ENCODE measurements around the gene THRAP3. TPM values are rescaled to one million over a fixed set of nuclear protein-coding genes. Genes with fewer than 3 reads are reported as not detected.

The THRAP3 gene
- total RNA-seq, 1 experiment from 2014 or later = 143 TPM

- no peak overlapping the region for H3K4me2 ChIP-seq
- peaks cover 5% of the 10 kb centered on the region; the same call in 1 of the 2 replicates for H3K36me3 ChIP-seq (ENCODE audit: low read depth)
- no peaks in the 10 kb centered on the region for H3K79me2 ChIP-seq (ENCODE audit: low read depth)
- no peaks in the 10 kb centered on the region for H3K27me3 ChIP-seq (ENCODE audit: insufficient read depth, low read depth)
- no peak overlapping the region for H2AFZ ChIP-seq
- H3K27ac ChIP-seq = peak overlapping the region; percentile 75; the same call in 1 of the 2 replicates
- H3K9me2 ChIP-seq (ENCODE audit: insufficient read depth) = no peaks in the 10 kb centered on the region
- no peak for DNase-seq
- intact Hi-C loops (cut with micrococcal nuclease; ENCODE audit: unreplicated experiment) = loop anchor here (1.0 to 5.0 kb wide), 7 partner anchors 28 to 836 kb away; partner anchors contain the start of genes LSM10 and OSCP1
- H3K4me3 ChIP-seq = no peak overlapping the region
- no TSS peak for BruUV-seq (replicated peaks)
- POLR2A ChIA-PET (ENCODE audit: unreplicated experiment) = no interaction called here
- H4K20me1 ChIP-seq (ENCODE audit: insufficient read depth) = no peaks in the 10 kb centered on the region
- H3F3A ChIP-seq (ENCODE audit: insufficient read depth, low read depth) = peaks cover 31% of the 10 kb centered on the region
- H3K4me1 ChIP-seq (replicated peaks; ENCODE audit: insufficient read depth) = peaks cover 20% of the 10 kb centered on the region
- CTCF ChIA-PET = interaction anchor here (0.5 to 2.3 kb wide), 14 partner anchors 10 to 1466 kb away, joined by 3 to 21 read pairs (median 6); partner anchors contain the start of genes SH3D21, TRAPPC3 and YRDC
- no peaks in the 10 kb centered on the region for H3K9me3 ChIP-seq (ENCODE audit: insufficient read depth, low read depth)
- TF ChIP-seq EZH2 (IDR thresholded peaks at IDR 0.05; ENCODE audit: low read depth) (no peak), CTCF (conservative IDR thresholded peaks at IDR 0.05) (no peak)
These were observed 117.5 kb downstream of the THRAP3 start for GRCh38 chr1:36341626-36342320.

- TF ChIP-seq CTCF (conservative IDR thresholded peaks at IDR 0.05) (peak; percentile 88), EZH2 (IDR thresholded peaks at IDR 0.05; ENCODE audit: low read depth) (no peak)
These were observed 118.4 kb downstream of the THRAP3 start for GRCh38 chr1:36342426-36343185.

More at GRCh38 chr1:36342426-36343185, 118.4 kb downstream of the THRAP3 start:
- ChIA-PET CTCF (interaction anchor here (0.5 to 2.3 kb wide), 25 partner anchors 9 to 1607 kb away, joined by 3 to 21 read pairs (median 4); partner anchors contain the start of genes MRPS15, SH3D21 and TRAPPC3), POLR2A (ENCODE audit: unreplicated experiment) (interaction anchor here (0.5 to 0.6 kb wide), 2 partner anchors 121 to 1131 kb away, joined by 3 to 4 read pairs; partner anchors contain the start of gene MRPS15)
- Histone ChIP-seq H3K27ac (peak overlapping the region; percentile 75), H4K20me1 (ENCODE audit: insufficient read depth) (no peaks in the 10 kb centered on the region), H3K4me3 (no peak overlapping the region), H3K4me1 (replicated peaks; ENCODE audit: insufficient read depth) (peaks cover 20% of the 10 kb centered on the region), H3K9me3 (ENCODE audit: insufficient read depth, low read depth) (no peaks in the 10 kb centered on the region), H3K36me3 (ENCODE audit: low read depth) (peaks cover 5% of the 10 kb centered on the region; the same call in 1 of the 2 replicates), H3K79me2 (ENCODE audit: low read depth) (no peaks in the 10 kb centered on the region), H3F3A (ENCODE audit: insufficient read depth, low read depth) (peaks cover 31% of the 10 kb centered on the region), H3K4me2 (peak overlapping the region; percentile 41), H3K27me3 (ENCODE audit: insufficient read depth, low read depth) (no peaks in the 10 kb centered on the region), H3K9me2 (ENCODE audit: insufficient read depth) (no peaks in the 10 kb centered on the region), H2AFZ (no peak overlapping the region)
- BruUV-seq (replicated peaks) = no TSS peak
- intact Hi-C loops (cut with micrococcal nuclease; ENCODE audit: unreplicated experiment) = loop anchor here (1.0 to 5.0 kb wide), 7 partner anchors 27 to 835 kb away; partner anchors contain the start of genes LSM10 and OSCP1
- peak; percentile 88 to 89 for DNase-seq
